Calu3 (cell line): ENCODE measurements around the gene SLC5A5. TPM values are rescaled to one million over a fixed set of nuclear protein-coding genes. Genes with fewer than 3 reads are reported as not detected.

Experiments used
- BruUV-seq: library from RNA; stranded (reverse); fragments of 400-500 nt; replicated peaks from 2 replicates; lab custom pipeline; 2021; lab: Mats Ljungman, UMichigan
- CTCF ChIA-PET: fragments of 300-600 bp; sonication (Branson Sonifier 250); formaldehyde crosslinking; loops from one replicate; lab custom pipeline; 2022; ENCODE audit warnings: antibody characterized with exemption; lab: Charles Lee
- DNase-seq: peaks from one replicate; pipeline ENCODE4 v3.0.0; 2022
- H3K27ac Mint-ChIP-seq: one replicate; pipeline ENCODE4 v1.8.0; 2022; ENCODE audit warnings: mixed read lengths; ENCODE audit not compliant: unreplicated experiment
- H3K27me3 Mint-ChIP-seq: one replicate; pipeline ENCODE4 v1.8.0; 2022; ENCODE audit warnings: mixed read lengths; ENCODE audit not compliant: unreplicated experiment
- H3K36me3 Mint-ChIP-seq: one replicate; pipeline ENCODE4 v1.8.0; 2022; ENCODE audit warnings: mild to moderate bottlenecking, moderate library complexity, mixed read lengths; ENCODE audit not compliant: insufficient read depth, unreplicated experiment
- H3K4me1 Mint-ChIP-seq: one replicate; pipeline ENCODE4 v1.8.0; 2022; ENCODE audit warnings: mild to moderate bottlenecking, low read depth, mixed read lengths; ENCODE audit not compliant: unreplicated experiment
- H3K4me3 Mint-ChIP-seq: one replicate; pipeline ENCODE4 v1.8.0; 2022; ENCODE audit warnings: mild to moderate bottlenecking, low read depth, moderate library complexity, mixed read lengths; ENCODE audit not compliant: unreplicated experiment
- H3K9me3 Mint-ChIP-seq: one replicate; pipeline ENCODE4 v1.8.0; 2022; ENCODE audit warnings: low read depth, mixed read lengths; ENCODE audit not compliant: unreplicated experiment
- CTCF ChIP-seq: fragments of 200-600 bp; IDR thresholded peaks from one replicate; pipeline ENCODE4 v1.8.0; 2022; ENCODE audit warnings: antibody characterized with exemption; ENCODE audit not compliant: unreplicated experiment
- intact Hi-C: fragments of 100-400 bp; cut with micrococcal nuclease; formaldehyde crosslinking; loops from one replicate; pipeline ENCODE4 v1.10.0; 2022; ENCODE audit not compliant: unreplicated experiment
- total RNA-seq: library from RNA; stranded (reverse); gene quantifications from 2 replicates; pipeline ENCODE4 v1.2.3, GENCODE V29; 2022

The SLC5A5 gene
- total RNA-seq, 1 experiment from 2014 or later = not detected

DNA sequence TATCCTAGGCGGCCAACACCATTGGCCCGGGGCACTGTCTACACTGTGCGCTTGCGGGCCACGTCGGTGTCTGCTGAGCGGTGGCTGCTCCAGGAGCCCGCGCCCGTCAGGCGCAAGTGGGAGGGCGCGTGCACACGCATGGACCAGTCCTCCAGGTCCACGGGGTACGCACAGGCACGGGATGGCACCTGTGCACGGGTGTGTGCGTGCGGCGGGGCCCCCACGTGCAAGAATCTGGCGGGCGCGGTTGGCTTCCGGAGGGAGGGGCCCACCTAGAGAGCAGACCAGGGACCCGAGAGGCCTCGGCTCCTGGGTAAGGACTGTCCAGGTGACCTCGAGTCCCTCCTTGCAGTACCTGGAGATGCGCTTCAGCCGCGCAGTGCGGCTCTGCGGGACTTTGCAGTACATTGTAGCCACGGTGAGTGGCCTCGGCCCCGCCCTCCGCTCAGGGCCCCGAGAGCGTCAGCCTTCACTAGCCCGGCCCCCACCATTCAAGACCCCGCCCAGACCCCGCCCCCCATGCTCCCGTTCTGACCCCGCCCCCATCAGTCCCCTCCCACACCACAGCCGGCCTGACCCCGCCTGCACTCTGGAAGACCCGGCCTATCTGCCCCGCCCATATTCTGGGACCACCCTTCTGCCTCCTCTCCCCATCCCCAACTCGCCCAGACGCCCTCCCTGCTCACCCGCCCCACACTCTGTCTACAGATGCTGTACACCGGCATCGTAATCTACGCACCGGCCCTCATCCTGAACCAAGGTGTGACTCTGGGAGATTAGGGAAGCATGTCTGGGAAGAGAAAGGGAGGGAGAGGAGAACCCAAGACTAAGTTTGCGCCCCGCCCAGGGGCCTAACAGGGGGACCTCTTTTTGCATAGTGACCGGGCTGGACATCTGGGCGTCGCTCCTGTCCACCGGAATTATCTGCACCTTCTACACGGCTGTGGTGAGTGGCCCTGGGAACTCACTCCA, 2.3 kb downstream of the SLC5A5 start:
- CTCF ChIA-PET = no interaction called here
- intact Hi-C loops = no loop called here
- H3K27ac Mint-ChIP-seq = no peak overlapping the region
- peak; percentile 28 for DNase-seq
- H3K27me3 Mint-ChIP-seq = peaks cover 12% of the 10 kb centered on the region
- H3K36me3 Mint-ChIP-seq = no peaks in the 10 kb centered on the region
- no peak overlapping the region for H3K4me3 Mint-ChIP-seq
- no peaks in the 10 kb centered on the region for H3K4me1 Mint-ChIP-seq
- BruUV-seq = no TSS peak
- TF ChIP-seq CTCF = no peak
- no peaks in the 10 kb centered on the region for H3K9me3 Mint-ChIP-seq

DNA sequence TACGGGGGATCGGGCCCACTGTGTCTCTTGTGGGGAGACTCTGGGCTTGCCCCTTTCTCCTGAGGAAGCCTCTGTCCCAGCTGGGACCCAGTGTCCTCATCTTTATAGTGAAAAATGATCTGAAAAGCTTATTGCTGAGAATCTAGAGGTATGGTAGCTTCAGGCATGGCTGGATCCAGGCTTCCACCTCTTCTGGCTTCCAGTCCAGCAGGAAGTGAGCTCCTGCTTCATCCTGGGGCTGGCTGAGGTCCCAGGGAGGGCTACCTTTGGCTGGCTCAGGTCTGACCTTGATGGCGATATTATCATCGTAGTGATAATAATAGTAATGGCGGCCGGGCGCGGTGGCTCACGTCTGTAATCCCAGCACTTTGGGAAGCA, 3.0 kb downstream of the SLC5A5 start:
- CTCF ChIA-PET = no interaction called here
- no TSS peak for BruUV-seq
- H3K9me3 Mint-ChIP-seq = no peaks in the 10 kb centered on the region
- intact Hi-C loops = no loop called here
- no peak for TF ChIP-seq CTCF
- no peaks in the 10 kb centered on the region for H3K36me3 Mint-ChIP-seq
- peaks cover 12% of the 10 kb centered on the region for H3K27me3 Mint-ChIP-seq
- no peaks in the 10 kb centered on the region for H3K4me1 Mint-ChIP-seq
- no peak overlapping the region for H3K27ac Mint-ChIP-seq
- no peak for DNase-seq
- no peak overlapping the region for H3K4me3 Mint-ChIP-seq

- H3K27me3 Mint-ChIP-seq = peaks cover 34% of the 10 kb centered on the region
- no peak for TF ChIP-seq CTCF
- DNase-seq = no peak
- intact Hi-C loops = no loop called here
- CTCF ChIA-PET = no interaction called here
- no peaks in the 10 kb centered on the region for H3K4me1 Mint-ChIP-seq
- no peaks in the 10 kb centered on the region for H3K9me3 Mint-ChIP-seq
- no peak overlapping the region for H3K4me3 Mint-ChIP-seq
- no peaks in the 10 kb centered on the region for H3K36me3 Mint-ChIP-seq
- BruUV-seq = no TSS peak
- no peak overlapping the region for H3K27ac Mint-ChIP-seq
Measured at GRCh38 chr19:17877696-17878095, 6.0 kb downstream of the SLC5A5 start.

DNA sequence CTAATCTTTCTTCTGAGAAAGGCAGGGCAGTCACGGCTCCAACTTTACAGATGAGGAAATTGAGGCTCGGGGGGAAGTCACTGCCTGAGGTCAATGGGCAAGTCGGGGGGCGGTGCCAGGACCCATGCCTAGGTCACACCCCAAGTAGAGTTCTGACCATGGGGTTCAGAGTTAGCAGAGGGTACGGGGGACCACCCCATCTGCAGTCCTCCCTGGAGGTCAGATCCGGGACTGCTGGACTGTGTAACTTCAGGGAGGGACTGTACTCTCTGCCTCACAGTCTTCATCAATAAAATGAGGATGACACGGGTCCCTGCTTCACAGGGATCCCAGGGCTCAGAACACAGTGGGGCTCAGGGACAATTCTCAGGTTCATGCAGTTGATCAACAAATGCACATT, 7.7 kb downstream of the SLC5A5 start:
- Mint-ChIP-seq H3K9me3 (no peaks in the 10 kb centered on the region), H3K4me1 (no peaks in the 10 kb centered on the region), H3K27ac (no peak overlapping the region), H3K27me3 (peaks cover 29% of the 10 kb centered on the region), H3K36me3 (no peaks in the 10 kb centered on the region), H3K4me3 (no peak overlapping the region)
- TF ChIP-seq CTCF = no peak
- DNase-seq = no peak
- intact Hi-C loops = no loop called here
- CTCF ChIA-PET = no interaction called here
- no TSS peak for BruUV-seq
